ENCODE data around the gene PLEKHG5.

GRCh38 chr1:6507037-6507428 is 15.6 kb upstream of the PLEKHG5 start:
- TF ChIP-seq CTCF (IDR thresholded peaks at IDR 0.05): no peak
- TF ChIP-seq POLR2A (IDR thresholded peaks at IDR 0.05): no peak

All from heart left ventricle (tissue), 13 donors.